DOHH2 (cell line): ENCODE data around the gene CELF5.
A peak's percentile ranks its signal among the peaks of the same experiment; 100 is the strongest.

Source experiments
- H3F3A ChIP-seq: fragments of 200-600 bp; sonication (generic), shearing (Covaris generic); 2 replicates; pipeline ENCODE4 v1.6.0; 2016; ENCODE audit warnings: antibody characterized with exemption, mild to moderate bottlenecking; ENCODE audit not compliant: control insufficient read depth, insufficient read depth
- H3K27ac ChIP-seq: fragments of 200-600 bp; sonication (generic); 2 replicates; pipeline ENCODE4 v1.5.1; 2014; ENCODE audit warnings: low read depth, mild to moderate bottlenecking, low read length, moderate library complexity
- H3K27me3 ChIP-seq: fragments of 200-600 bp; sonication (generic); 2 replicates; pipeline ENCODE4 v1.6.1; 2014; ENCODE audit warnings: mild to moderate bottlenecking, low read length, mixed read lengths; ENCODE audit not compliant: control insufficient read depth
- H3K36me3 ChIP-seq: fragments of 200-600 bp; sonication (generic); 2 replicates; pipeline ENCODE4 v1.6.1; 2014; ENCODE audit warnings: mild to moderate bottlenecking, low read length, moderate library complexity, mixed read lengths; ENCODE audit not compliant: control insufficient read depth
- H3K4me1 ChIP-seq: fragments of 200-600 bp; sonication (generic); 2 replicates; pipeline ENCODE4 v1.6.1; 2014; ENCODE audit warnings: mild to moderate bottlenecking, low read length, mixed read lengths; ENCODE audit not compliant: control insufficient read depth
- H3K4me2 ChIP-seq: fragments of 200-600 bp; sonication (generic); 2 replicates; pipeline ENCODE4 v1.6.0; 2014; ENCODE audit warnings: mild to moderate bottlenecking, low read length, moderate library complexity
- H3K4me3 ChIP-seq: fragments of 200-600 bp; sonication (generic); 2 replicates; pipeline ENCODE4 v1.5.1; 2014; ENCODE audit warnings: mild to moderate bottlenecking, low read length, mixed read lengths
- H3K79me2 ChIP-seq: fragments of 200-600 bp; sonication (generic); 2 replicates; pipeline ENCODE4 v1.6.1; 2014; ENCODE audit warnings: mild to moderate bottlenecking, low read length, mixed read lengths; ENCODE audit not compliant: control insufficient read depth
- H3K9me2 ChIP-seq: fragments of 200-600 bp; sonication (generic); replicated peaks from 2 replicates; pipeline ENCODE4 v1.6.1; 2014; ENCODE audit warnings: mild to moderate bottlenecking, low read length, mixed read lengths; ENCODE audit not compliant: control insufficient read depth
- H3K9me3 ChIP-seq: fragments of 200-600 bp; sonication (generic); 2 replicates; pipeline ENCODE4 v1.6.1; 2014; ENCODE audit warnings: antibody characterized with exemption, low read length, mixed read lengths; ENCODE audit not compliant: control insufficient read depth, insufficient read depth
- H4K20me1 ChIP-seq: fragments of 200-600 bp; sonication (generic); 2 replicates; pipeline ENCODE4 v1.6.0; 2014; ENCODE audit warnings: low read depth, mild to moderate bottlenecking, antibody characterized with exemption, low read length, moderate library complexity; ENCODE audit not compliant: control insufficient read depth, insufficient read depth
- EZH2phosphoT487 ChIP-seq: fragments of 200-600 bp; sonication (generic); IDR thresholded peaks from 2 replicates; pipeline ENCODE4 v1.6.1; 2017; ENCODE audit warnings: borderline replicate concordance, mild to moderate bottlenecking, antibody characterized with exemption, low read length, moderate library complexity, mixed read lengths
- TF ChIP-seq, protein P1 (sequence below): fragments of 200-600 bp; sonication (generic); IDR thresholded peaks from one replicate; pipeline ENCODE4 v1.5.1; 2014; ENCODE audit warnings: antibody characterized with exemption, mild to moderate bottlenecking, low read depth, low read length; ENCODE audit not compliant: poor library complexity, severe bottlenecking

The CELF5 gene

DNA sequence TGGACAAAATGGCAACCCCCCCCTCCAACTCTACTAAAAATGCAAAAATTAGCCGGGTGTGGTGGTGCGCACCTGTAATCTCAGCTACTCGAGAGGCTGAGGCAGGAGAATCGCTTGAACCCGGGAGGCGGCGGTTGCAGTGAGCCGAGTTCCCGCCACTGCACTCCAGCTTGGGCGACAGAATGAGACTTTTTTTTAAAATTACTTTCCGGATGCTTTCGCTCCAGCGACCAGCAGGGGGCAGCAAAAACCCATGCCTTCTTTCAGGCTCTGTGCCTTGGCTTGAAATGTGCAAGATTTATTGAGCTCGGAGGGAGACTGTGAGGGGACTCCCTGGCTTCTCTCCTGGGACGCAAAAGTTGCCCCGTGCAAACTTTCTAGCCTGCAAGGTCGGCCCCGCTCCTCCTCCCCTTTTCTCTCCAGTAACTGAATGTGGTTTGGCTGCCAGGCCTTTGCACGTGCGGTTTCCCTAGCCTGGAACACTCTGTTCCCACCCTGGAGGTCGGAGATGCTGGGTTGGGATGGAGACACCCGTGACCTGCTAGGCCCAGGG, 80.5 kb downstream of the CELF5 start:
- H3K4me2 ChIP-seq = no peak overlapping the region
- no peak for TF ChIP-seq EZH2phosphoT487
- TF ChIP-seq, protein P1, sequence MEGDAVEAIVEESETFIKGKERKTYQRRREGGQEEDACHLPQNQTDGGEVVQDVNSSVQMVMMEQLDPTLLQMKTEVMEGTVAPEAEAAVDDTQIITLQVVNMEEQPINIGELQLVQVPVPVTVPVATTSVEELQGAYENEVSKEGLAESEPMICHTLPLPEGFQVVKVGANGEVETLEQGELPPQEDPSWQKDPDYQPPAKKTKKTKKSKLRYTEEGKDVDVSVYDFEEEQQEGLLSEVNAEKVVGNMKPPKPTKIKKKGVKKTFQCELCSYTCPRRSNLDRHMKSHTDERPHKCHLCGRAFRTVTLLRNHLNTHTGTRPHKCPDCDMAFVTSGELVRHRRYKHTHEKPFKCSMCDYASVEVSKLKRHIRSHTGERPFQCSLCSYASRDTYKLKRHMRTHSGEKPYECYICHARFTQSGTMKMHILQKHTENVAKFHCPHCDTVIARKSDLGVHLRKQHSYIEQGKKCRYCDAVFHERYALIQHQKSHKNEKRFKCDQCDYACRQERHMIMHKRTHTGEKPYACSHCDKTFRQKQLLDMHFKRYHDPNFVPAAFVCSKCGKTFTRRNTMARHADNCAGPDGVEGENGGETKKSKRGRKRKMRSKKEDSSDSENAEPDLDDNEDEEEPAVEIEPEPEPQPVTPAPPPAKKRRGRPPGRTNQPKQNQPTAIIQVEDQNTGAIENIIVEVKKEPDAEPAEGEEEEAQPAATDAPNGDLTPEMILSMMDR = peak; percentile 75
- H3F3A ChIP-seq = no peaks in the 10 kb centered on the region
- no peaks in the 10 kb centered on the region for H3K36me3 ChIP-seq
- no peaks in the 10 kb centered on the region for H3K27me3 ChIP-seq
- H4K20me1 ChIP-seq = no peaks in the 10 kb centered on the region
- H3K9me3 ChIP-seq = peaks cover 5% of the 10 kb centered on the region; the same call in 1 of the 2 replicates
- no peak overlapping the region for H3K4me3 ChIP-seq
- H3K27ac ChIP-seq = no peak overlapping the region
- H3K9me2 ChIP-seq = no peaks in the 10 kb centered on the region
- no peaks in the 10 kb centered on the region for H3K79me2 ChIP-seq
- H3K4me1 ChIP-seq = no peaks in the 10 kb centered on the region

DNA sequence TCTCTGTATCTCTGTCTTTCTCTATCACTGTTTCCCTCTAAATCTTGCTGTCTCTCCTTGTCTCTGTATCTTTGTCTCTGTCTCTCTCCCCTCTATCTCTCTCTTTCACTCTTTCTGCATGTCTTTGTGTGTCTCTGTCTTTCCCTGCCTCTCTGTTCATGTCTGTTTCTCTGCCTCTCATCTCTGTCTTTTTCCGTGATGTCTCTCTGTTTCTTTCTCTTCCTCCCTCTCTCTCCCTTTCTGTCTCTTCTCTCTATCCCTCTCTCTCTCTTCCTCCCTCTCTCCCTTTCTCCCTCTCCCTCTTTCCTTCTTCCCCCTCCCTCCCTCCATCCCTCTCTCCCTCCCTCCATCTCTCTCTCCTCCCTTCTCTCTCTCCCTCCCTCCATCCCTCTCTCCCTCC, 85.3 kb downstream of the CELF5 start:
- no peak overlapping the region for H3K4me3 ChIP-seq
- H3K9me2 ChIP-seq = no peaks in the 10 kb centered on the region
- H3K4me2 ChIP-seq = no peak overlapping the region
- no peak overlapping the region for H3K27ac ChIP-seq
- H3K4me1 ChIP-seq = no peaks in the 10 kb centered on the region
- H3F3A ChIP-seq = no peaks in the 10 kb centered on the region
- H3K9me3 ChIP-seq = no peaks in the 10 kb centered on the region
- no peaks in the 10 kb centered on the region for H3K79me2 ChIP-seq
- no peaks in the 10 kb centered on the region for H3K36me3 ChIP-seq
- no peak for TF ChIP-seq EZH2phosphoT487
- TF ChIP-seq, protein P1 = no peak
- no peaks in the 10 kb centered on the region for H3K27me3 ChIP-seq
- H4K20me1 ChIP-seq = no peaks in the 10 kb centered on the region

DNA sequence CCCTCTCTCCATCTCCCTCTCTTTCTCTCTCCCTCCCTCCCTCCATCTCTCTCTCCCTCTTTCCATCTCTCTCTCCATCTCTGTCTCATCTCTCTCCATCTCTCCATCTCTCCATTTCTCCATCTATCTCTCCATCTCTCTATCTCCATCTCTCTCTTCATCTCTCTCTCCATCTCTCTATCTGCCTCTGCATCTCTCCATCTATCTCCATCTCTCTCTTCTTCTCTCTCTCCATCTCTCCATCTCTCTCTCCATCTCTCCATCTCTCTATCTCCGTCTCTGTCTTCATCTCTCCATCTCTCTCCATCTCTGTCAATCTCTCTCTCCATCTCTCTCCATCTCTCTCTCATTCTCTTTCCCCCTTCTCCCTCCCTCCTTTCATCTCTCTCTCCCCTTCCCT, 85.8 kb downstream of the CELF5 start:
- H3F3A ChIP-seq = no peaks in the 10 kb centered on the region
- H3K27ac ChIP-seq = no peak overlapping the region
- no peaks in the 10 kb centered on the region for H4K20me1 ChIP-seq
- H3K36me3 ChIP-seq = no peaks in the 10 kb centered on the region
- H3K79me2 ChIP-seq = no peaks in the 10 kb centered on the region
- H3K4me1 ChIP-seq = no peaks in the 10 kb centered on the region
- no peaks in the 10 kb centered on the region for H3K9me2 ChIP-seq
- no peak overlapping the region for H3K4me2 ChIP-seq
- H3K27me3 ChIP-seq = no peaks in the 10 kb centered on the region
- H3K9me3 ChIP-seq = no peaks in the 10 kb centered on the region
- H3K4me3 ChIP-seq = no peak overlapping the region
- TF ChIP-seq, protein P1 = no peak
- no peak for TF ChIP-seq EZH2phosphoT487
